GM21515 (cell line): ENCODE results near the gene SLC26A4.
A peak's percentile ranks its signal among the peaks of the same experiment; 100 is the strongest.

Source experiments
- ATAC-seq: cut with Tn5 transposase; IDR thresholded peaks from one replicate; pipeline ENCODE4 v1.9.1; 2021; ENCODE audit not compliant: unreplicated experiment

SLC26A4 gene

DNA sequence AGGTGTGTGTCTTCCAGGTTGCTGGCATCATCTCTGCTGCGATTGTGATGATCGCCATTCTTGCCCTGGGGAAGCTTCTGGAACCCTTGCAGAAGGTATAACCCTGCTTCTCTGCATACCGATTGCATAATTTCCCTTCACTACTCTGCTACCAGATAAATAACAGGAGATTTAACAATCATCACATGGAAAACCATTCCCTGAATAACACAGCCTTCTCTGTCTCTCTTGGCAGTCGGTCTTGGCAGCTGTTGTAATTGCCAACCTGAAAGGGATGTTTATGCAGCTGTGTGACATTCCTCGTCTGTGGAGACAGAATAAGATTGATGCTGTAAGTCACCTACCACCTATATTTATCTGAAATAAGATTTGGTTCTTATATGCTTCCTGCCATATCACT, 33.8 kb downstream of the SLC26A4 start:
- ATAC-seq, result no peak

GRCh38 chr7:107696330-107696946, 35.8 kb downstream of the SLC26A4 start:
- no peak for ATAC-seq

DNA sequence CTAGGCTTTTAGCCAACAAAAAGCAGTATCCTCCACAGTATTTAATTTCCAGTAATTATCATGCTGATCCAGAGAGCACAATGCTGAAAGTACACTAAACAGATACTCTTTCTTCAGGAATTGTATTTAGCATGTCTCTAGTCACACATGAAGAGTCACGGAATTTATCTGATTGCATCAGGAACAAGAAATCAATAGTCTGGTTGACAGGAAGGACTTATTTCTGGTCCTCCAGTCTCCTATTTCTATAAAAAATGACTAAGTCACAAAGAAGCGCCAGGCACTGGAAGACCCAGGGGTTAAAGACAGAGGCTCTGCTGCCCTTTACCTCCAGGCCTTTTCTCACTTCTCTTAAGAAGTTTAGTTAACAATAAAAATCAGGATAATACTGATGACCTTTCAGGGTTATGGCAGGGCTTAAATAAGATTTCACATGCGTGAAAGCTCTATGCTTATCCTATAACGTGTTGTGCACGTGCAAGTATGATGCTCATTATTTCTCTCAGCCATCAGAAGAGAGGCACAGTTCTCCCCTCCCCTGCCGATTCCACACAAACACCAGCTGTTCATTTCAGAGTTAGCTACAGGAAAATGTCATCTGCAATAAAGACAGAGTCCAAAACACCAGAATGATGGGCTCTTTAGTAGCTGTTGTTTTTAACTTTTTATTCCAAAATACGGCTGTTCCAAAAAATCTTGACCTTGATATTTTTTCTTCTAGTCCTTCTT, 36.9 kb downstream of the SLC26A4 start:
- ATAC-seq, result no peak

- ATAC-seq, result no peak
Measured at GRCh38 chr7:107700570-107700969, 39.9 kb downstream of the SLC26A4 start.

- ATAC-seq, result no peak
Measured at GRCh38 chr7:107701191-107701590, 40.6 kb downstream of the SLC26A4 start.

DNA sequence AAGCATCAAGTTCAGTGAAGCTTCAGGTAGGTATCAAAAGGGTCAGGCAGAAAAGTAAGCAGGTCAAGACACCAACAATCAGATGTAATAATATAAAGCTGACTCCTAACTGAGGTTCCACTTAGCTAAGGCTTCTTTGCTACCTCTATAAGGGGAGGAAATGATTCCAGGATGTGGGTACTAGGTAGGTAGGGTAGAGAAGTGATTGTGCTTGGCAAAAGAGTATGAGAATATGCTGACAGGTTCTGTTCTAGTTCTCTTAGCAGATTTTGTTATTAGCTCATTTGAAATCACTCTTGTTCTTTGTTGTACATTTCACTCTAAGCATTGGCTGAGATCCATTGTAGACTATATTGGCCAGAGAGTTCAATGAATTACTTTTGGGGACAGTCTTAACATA, 42.6 kb downstream of the SLC26A4 start:
- no peak for ATAC-seq

- ATAC-seq, result no peak
Measured at GRCh38 chr7:107703872-107704271, 43.2 kb downstream of the SLC26A4 start.

DNA sequence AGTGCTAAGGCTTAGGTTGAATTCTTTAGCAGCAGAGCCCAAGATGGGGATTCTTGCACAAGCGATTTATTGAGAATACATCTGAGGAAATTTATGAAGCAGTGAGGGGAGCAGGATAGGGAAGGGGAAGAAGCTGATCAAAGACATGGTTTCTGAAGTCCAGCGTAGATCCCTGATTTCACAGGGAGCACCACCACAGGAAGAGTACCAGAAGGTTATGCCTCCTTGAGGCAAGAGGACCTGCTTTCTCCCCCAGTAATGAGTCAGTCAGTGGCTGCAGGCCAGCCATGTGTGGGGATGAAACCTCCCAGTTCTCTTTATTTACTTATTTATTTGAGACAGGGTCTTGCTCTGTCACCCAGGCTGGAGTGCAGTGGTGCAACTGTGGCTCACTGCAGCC, 48.3 kb downstream of the SLC26A4 start:
- ATAC-seq, result no peak

DNA sequence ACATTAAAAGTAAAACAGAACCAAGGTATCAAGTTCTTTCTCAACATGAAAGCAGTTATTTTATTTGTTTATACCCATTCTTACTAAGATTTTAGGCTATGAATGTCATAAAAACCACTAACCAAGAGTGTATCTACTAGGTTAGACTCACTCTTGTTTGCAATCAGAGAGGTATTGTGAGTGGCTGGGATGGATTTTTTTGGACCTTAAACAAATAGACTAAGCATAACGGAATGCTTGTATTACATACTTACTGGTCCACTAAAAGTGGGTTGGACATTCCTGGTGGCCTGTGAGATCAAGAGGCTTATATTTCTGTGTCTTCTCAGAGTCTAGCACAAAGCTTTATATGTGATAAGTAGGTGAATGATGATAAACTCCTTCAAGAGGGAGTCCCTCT, 50.7 kb downstream of the SLC26A4 start:
- ATAC-seq, result no peak

DNA sequence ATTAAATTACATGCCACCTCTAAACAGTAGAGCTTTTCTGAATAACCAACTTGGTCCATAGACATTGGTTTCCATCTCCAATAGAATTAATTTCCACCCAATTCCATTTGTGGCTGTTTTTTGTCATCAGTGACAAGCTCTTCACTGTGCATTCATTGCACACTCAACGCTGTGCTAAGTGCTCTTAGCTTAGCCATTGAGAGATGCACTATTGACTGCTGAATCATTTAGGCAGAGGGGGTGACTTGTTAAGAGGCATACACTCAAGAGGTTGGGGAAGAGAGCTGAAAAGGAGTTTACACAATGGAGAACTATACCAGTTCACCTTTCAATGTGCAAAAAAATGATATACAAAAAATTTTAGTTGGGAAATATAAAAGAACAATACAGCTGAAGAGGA, 51.4 kb downstream of the SLC26A4 start:
- ATAC-seq, result no peak

GRCh38 chr7:107712896-107713295, 52.3 kb downstream of the SLC26A4 start:
- ATAC-seq, result no peak

- ATAC-seq, result no peak
Measured at GRCh38 chr7:107715531-107715930, 54.9 kb downstream of the SLC26A4 start.

DNA sequence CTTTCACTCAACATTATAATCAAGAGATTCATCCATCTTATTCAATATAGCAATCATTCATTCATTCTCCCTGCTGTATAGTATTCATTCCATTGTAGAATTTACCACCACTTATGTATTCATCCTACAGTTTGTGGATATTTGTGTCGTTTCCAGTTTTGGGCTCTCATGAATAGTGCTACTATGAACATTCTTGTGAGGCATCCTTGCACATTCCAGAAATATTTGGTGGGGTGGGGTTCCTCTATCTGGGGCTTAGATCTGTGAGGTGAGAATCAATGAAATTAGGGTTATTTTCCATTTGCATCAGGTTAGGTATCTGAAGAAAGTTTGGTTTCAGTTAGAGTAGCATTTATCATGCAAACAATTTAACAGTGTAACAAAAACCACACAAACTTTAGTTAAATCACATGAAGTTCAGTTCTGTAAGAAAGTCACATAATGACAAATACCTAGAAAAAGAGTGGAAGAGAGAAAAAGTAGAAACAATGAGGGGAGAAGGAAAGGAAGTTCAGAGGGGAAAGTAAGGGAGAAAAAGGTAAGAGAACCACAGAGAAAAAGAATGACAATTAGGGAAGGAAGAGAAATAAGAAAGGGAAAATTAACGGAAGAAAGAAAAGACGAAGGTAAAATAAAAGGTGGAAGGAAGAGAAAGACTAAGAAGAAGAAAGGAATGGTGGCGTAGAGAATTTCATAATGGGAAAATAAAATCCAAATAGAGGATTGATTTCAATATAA, 58.0 kb downstream of the SLC26A4 start:
- ATAC-seq, result no peak

DNA sequence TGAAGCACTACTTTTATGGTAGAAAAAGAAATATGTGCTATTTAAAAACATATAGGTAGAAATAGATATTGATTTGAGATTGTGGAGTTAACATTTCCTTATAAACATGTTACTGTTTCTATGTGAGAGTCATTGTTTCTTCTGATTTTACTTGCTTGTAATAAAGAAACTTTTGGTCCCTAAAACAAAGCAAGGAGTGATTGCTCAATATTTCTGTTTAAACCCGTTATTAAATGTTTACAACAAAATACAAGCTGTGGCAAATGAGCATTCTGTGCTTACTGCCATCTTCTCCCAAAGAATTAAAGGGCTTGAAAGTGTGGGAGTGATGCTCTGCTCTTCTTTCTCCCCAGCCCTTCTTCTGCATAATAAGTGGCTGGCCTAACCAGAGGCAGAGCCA, 60.7 kb downstream of the SLC26A4 start:
- ATAC-seq, result no peak

GRCh38 chr7:107723255-107723654, 62.6 kb downstream of the SLC26A4 start:
- ATAC-seq, result no peak

DNA sequence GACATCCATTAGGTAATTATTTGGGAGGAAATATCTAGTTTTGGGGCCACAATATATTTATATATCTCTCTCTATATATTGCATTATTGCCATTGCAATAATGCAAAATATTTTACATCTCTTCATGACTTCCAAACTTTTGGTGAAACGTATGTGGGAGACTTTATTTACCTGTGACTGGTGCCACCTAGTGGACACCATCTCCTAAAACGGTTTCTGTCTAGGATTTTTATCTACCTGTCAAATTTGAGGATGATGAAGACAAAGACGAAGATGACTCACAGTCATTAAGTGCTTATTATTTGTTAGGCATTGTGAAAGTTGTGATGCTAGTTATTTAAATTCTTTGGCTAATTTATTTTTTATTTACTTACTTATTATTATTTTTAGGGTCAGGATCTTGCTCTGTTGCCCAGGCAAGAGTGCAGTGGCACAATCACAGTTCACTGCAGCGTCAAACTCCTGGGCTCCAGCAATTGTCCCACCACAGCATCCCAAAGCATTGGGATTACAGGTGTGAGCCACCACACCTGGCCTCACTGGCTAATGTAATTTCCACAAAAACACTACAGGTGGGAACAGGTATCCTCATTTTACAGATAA, 64.6 kb downstream of the SLC26A4 start:
- no peak for ATAC-seq

- no peak for ATAC-seq
Measured at GRCh38 chr7:107726356-107727130, 65.9 kb downstream of the SLC26A4 start.

DNA sequence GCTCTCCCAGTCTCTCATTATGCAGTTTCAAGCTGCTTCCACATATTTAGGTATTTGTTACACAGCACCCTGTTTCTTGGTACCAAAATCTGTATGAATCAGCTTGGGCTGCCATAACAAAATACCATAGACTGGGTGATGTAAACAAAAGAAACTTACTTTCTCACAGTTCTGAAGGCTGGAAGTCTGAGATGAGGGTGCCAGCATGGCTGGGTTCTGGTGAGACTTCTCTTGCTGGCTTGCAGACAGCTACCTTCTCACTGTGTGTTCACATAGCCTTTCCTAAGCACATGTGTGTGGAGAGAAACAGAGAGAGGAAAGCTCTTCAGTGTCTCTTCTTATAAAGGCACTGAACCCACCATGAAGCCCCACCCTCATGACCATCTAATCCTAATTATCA, 67.6 kb downstream of the SLC26A4 start:
- ATAC-seq, result no peak

DNA sequence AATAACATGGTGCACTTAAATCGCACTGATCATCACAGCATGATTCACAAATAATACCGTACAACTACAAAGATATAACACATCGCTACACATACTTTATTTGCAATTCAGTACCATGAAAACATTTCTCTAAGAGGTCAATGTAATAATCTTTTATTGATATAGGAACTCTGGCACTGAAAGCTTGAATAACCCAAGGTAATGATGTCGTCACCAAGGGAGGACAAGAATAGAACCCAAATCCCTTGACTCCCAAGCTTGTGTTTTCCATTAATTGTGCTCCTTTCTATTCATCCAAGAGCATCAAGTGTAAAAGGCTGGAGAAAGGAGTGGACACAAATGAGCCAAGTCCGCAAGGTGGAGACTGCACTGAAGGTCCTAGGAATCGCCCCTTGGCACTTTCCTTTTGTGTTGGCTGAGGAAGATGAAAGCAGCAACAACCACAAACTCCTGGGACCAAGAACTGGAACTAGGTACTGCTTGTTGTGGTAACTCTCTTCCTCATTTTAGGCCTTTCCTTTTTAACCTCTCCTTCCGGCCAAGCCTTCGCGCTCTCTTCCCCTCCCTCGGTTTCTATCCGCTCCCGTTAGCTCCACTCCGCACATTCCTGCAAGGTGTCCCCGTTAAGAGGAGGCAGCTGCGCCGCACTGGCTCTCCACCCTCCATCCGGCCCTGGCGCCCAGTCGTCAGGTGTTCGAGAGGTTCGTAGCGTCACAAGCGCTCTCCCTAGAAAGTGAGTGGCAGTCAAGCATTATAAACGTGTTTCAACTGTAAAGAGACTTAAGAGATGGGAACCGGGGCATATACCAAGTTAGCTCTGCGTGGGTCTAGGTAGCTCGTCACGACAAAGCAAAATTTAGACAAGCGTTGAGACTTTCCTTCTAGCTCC, 82.3 kb downstream of the SLC26A4 start:
- ATAC-seq, result peak; percentile 38
